Gastrocnemius medialis (tissue), 4 donors: ENCODE results near the gene TEX52.

Source experiments
- POLR2A ChIP-seq, 2 donors: fragments of 450-650 bp; IDR thresholded peaks; one replicate each; pipeline ENCODE4 v1.6.1; 2017; ENCODE audit warnings: antibody characterized with exemption in 2 of 2, mild to moderate bottlenecking in 2 of 2, moderate library complexity in 2 of 2
- TF ChIP-seq, protein P1 (sequence below), 5 experiments: fragments of 450-650 bp in 3 of 5; fragments of 200-600 bp in 2 of 5; sonication (generic) in 2 of 5; IDR thresholded peaks in 4 of 5; conservative IDR thresholded peaks in 1 of 5; 1 replicate in 4 of 5; 2 replicates in 1 of 5; pipeline ENCODE4 v1.5.1; 2016 to 2019; ENCODE audit warnings: antibody characterized with exemption in 5 of 5, mild to moderate bottlenecking in 3 of 5, moderate library complexity in 3 of 5

DNA sequence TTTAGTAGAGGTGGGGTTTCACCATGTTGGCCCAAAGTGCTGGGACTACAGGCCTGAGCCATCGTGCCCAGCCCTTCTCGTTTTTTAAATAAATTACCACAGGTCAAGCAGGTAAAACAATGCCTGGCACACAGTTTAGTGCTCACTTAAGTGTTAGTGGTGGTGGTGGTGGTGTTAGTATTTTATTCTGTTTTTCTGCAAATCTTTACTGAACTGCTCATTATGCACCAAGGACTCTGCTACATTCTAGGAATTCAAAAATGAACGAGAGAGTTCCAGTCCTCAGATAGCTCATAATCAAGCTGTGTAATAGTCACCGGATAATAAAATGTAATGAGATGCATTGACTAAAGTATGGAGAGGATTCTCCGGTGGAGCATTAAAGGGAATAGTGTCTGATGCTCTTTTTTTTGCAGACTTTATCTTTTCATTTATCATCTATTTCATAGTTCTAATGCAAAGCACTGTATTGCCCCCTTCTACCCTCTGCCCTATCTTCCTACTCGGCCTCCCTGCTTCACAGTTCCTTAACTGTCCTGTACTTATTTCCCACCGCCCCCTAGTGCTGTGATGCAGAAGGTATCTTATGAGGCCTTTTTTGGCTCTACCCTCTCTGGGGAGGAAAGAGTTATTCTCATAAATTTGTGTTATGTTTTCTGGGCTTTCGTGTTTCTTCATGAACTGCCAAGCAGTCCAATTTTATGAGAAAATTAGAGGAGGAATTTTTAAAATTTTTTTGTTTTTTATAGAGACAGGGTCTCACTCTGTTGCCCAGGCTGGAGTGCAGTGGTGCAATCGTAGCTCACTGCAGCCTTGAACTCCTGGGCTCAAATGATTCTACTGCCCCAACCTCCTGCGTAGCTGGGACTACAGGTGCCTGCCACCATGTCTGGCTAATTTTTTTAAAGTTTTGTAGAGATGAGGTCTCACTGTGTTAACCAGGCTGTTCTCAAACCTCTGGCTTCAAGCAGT, 43.3 kb downstream of the TEX52 start:
- TF ChIP-seq, protein P1, sequence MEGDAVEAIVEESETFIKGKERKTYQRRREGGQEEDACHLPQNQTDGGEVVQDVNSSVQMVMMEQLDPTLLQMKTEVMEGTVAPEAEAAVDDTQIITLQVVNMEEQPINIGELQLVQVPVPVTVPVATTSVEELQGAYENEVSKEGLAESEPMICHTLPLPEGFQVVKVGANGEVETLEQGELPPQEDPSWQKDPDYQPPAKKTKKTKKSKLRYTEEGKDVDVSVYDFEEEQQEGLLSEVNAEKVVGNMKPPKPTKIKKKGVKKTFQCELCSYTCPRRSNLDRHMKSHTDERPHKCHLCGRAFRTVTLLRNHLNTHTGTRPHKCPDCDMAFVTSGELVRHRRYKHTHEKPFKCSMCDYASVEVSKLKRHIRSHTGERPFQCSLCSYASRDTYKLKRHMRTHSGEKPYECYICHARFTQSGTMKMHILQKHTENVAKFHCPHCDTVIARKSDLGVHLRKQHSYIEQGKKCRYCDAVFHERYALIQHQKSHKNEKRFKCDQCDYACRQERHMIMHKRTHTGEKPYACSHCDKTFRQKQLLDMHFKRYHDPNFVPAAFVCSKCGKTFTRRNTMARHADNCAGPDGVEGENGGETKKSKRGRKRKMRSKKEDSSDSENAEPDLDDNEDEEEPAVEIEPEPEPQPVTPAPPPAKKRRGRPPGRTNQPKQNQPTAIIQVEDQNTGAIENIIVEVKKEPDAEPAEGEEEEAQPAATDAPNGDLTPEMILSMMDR (IDR thresholded peaks at IDR 0.05 in 4 of 5, conservative IDR thresholded peaks at IDR 0.05 in 1 of 5) = peak; percentile 38 to 55 (median 51)
- no peak for TF ChIP-seq POLR2A (IDR thresholded peaks at IDR 0.05)
